ENCODE measurements around the gene FGF2. TPM values are rescaled to one million over a fixed set of nuclear protein-coding genes. Genes with fewer than 3 reads are reported as not detected.

The FGF2 gene
- 11.1 and 17.0 TPM in 2 replicates for polyA plus RNA-seq (2012; rRNA removed)
- 18.6 and 22.5 TPM in 2 replicates for polyA plus RNA-seq (2012; cell fraction: cytosol; rRNA removed)
- polyA plus RNA-seq (2012; cell fraction: nucleus; rRNA removed) = 6.7 and 18.4 TPM in 2 replicates

GRCh38 chr4:122826553-122827257 lies at the start of gene FGF2:
Gene FGF2 (plus strand): TSS chr4:122826831. CDS start chr4:122827175, 344 bp downstream.
- 1% methylated on average over 19 of the region's 97 CpGs for WGBS (ENCODE audit: low lambda C conversion rate)
- Histone ChIP-seq H3K9ac (peak within 1 kb of the TSS; percentile 89), H3K27ac (ENCODE audit: low read depth in 2 of 2, low read length in 1 of 2) (peak within 1 kb of the TSS; percentile 69 to 77), H3K9me2 (no peaks in the 10 kb centered on the region), H3K4me1 (ENCODE audit: control insufficient read depth in 1 of 2, insufficient read depth in 2 of 2, low read depth in 1 of 2, low read length in 1 of 2) (peaks cover 5% of the 10 kb centered on the region in 2 experiments; a peak in 2 of 4 replicates), H3K79me2 (ENCODE audit: insufficient read depth) (peaks cover 47% of the 10 kb centered on the region), H3F3A (replicated peaks; ENCODE audit: insufficient read depth) (peaks cover 11% of the 10 kb centered on the region), H3K27me3 (ENCODE audit: insufficient read depth) (no peaks in the 10 kb centered on the region), H3K36me3 (replicated peaks in 1 of 2; ENCODE audit: control insufficient read depth in 1 of 2, insufficient read depth in 2 of 2, low read length in 1 of 2) (peaks cover 0 to 14% of the 10 kb centered on the region in 2 experiments), H3K9me3 (no peaks in the 10 kb centered on the region), H4K20me1 (ENCODE audit: insufficient read depth) (peaks cover 21% of the 10 kb centered on the region), H3K4me3 (ENCODE audit: low read depth in 2 of 2, low read length in 1 of 2) (peak within 1 kb of the TSS; percentile 87 to 96), H2AFZ (ENCODE audit: low read depth) (peak within 1 kb of the TSS; percentile 81), H3K4me2 (peak within 1 kb of the TSS; percentile 90)
- ChIA-PET POLR2A (no interaction called here), CTCF (interaction anchor here (0.9 to 1.6 kb wide), 5 partner anchors 9 to 88 kb away, joined by 3 to 6 read pairs (median 3); no protein-coding TSS in a partner anchor)
- DNase-seq = peak; percentile 89
- TF ChIP-seq, protein P1, sequence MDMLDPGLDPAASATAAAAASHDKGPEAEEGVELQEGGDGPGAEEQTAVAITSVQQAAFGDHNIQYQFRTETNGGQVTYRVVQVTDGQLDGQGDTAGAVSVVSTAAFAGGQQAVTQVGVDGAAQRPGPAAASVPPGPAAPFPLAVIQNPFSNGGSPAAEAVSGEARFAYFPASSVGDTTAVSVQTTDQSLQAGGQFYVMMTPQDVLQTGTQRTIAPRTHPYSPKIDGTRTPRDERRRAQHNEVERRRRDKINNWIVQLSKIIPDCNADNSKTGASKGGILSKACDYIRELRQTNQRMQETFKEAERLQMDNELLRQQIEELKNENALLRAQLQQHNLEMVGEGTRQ (IDR thresholded peaks at IDR 0.05; ENCODE audit: borderline replicate concordance, low read depth, low read length) = no peak
- TF ChIP-seq MEF2A (IDR thresholded peaks at IDR 0.05; ENCODE audit: borderline replicate concordance, low read depth) = no peak
- peak; percentile 60; the same call in 1 of the 2 replicates for TF ChIP-seq TAF1 (IDR thresholded peaks at IDR 0.05; ENCODE audit: borderline replicate concordance, low read depth, low read length)
- no peak for TF ChIP-seq USF1 (IDR thresholded peaks at IDR 0.05; ENCODE audit: borderline replicate concordance, low read depth)
- TF ChIP-seq EZH2phosphoT487 (IDR thresholded peaks at IDR 0.05; ENCODE audit: borderline replicate concordance, low read depth) = no peak
- TF ChIP-seq TEAD4 (IDR thresholded peaks at IDR 0.05; ENCODE audit: borderline replicate concordance, insufficient read depth) = no peak
- no peak for TF ChIP-seq RAD21 (IDR thresholded peaks at IDR 0.05; ENCODE audit: low read length)
- TF ChIP-seq FOSL2 (IDR thresholded peaks at IDR 0.05; ENCODE audit: borderline replicate concordance, low read depth) = no peak
- no peak for TF ChIP-seq EP300 (IDR thresholded peaks at IDR 0.05; ENCODE audit: borderline replicate concordance in 1 of 2, low read depth in 1 of 2, low read length in 1 of 2)
- TF ChIP-seq IRF3 (IDR thresholded peaks at IDR 0.05; ENCODE audit: low read depth, low read length) = no peak
- no peak for TF ChIP-seq GABPA (IDR thresholded peaks at IDR 0.05; ENCODE audit: low read depth)
- no peak for TF ChIP-seq CHD2 (IDR thresholded peaks at IDR 0.05; ENCODE audit: low read length, partially characterized antibody)
- TF ChIP-seq YY1 (IDR thresholded peaks at IDR 0.05; ENCODE audit: low read depth) = no peak
- TF ChIP-seq TCF12 (IDR thresholded peaks at IDR 0.05) = no peak
- no peak for TF ChIP-seq RFX5 (IDR thresholded peaks at IDR 0.05; ENCODE audit: low read length)
- peak; percentile 74 for TF ChIP-seq POLR2AphosphoS5 (IDR thresholded peaks at IDR 0.05; ENCODE audit: low read depth, low read length)
- TF ChIP-seq FOXM1 (IDR thresholded peaks at IDR 0.05; ENCODE audit: low read depth) = no peak
- TF ChIP-seq NFIC (IDR thresholded peaks at IDR 0.05; ENCODE audit: borderline replicate concordance) = no peak
- TF ChIP-seq, protein P2, sequence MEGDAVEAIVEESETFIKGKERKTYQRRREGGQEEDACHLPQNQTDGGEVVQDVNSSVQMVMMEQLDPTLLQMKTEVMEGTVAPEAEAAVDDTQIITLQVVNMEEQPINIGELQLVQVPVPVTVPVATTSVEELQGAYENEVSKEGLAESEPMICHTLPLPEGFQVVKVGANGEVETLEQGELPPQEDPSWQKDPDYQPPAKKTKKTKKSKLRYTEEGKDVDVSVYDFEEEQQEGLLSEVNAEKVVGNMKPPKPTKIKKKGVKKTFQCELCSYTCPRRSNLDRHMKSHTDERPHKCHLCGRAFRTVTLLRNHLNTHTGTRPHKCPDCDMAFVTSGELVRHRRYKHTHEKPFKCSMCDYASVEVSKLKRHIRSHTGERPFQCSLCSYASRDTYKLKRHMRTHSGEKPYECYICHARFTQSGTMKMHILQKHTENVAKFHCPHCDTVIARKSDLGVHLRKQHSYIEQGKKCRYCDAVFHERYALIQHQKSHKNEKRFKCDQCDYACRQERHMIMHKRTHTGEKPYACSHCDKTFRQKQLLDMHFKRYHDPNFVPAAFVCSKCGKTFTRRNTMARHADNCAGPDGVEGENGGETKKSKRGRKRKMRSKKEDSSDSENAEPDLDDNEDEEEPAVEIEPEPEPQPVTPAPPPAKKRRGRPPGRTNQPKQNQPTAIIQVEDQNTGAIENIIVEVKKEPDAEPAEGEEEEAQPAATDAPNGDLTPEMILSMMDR (IDR thresholded peaks at IDR 0.05) = no peak
- TF ChIP-seq FOXJ3 (CRISPR knock-in tag; IDR thresholded peaks at IDR 0.05) = no peak
- TF ChIP-seq MXI1 (IDR thresholded peaks at IDR 0.05; ENCODE audit: low read depth, low read length) = no peak
- TF ChIP-seq NRF1 (IDR thresholded peaks at IDR 0.05; ENCODE audit: low read depth, low read length) = peak; percentile 55
- TF ChIP-seq PBX3 (IDR thresholded peaks at IDR 0.05) = no peak
- TF ChIP-seq ZBTB33 (IDR thresholded peaks at IDR 0.05; ENCODE audit: borderline replicate concordance, low read depth) = no peak
- no peak for TF ChIP-seq RXRA (IDR thresholded peaks at IDR 0.05; ENCODE audit: borderline replicate concordance, low read depth)
- TF ChIP-seq GATA2 (CRISPR knock-in tag; IDR thresholded peaks at IDR 0.05) = no peak

Measured in SK-N-SH (cell line).